ENCODE measurements around the gene NR2F6.
A peak's percentile ranks its signal among the peaks of the same experiment; 100 is the strongest.

The NR2F6 gene

GRCh38 chr19:17255150-17255621, 9.5 kb upstream of the NR2F6 start:
- Mint-ChIP-seq H3K4me1 (ENCODE audit: low read depth) (no peaks in the 10 kb centered on the region), H3K27me3 (peaks cover 11% of the 10 kb centered on the region), H3K36me3 (ENCODE audit: low read depth) (no peaks in the 10 kb centered on the region), H3K4me3 (no peak overlapping the region), H3K9me3 (no peaks in the 10 kb centered on the region), H3K27ac (no peak overlapping the region)
- intact Hi-C loops (cut with micrococcal nuclease) = no loop called here

GRCh38 chr19:17254636-17255035, 8.9 kb upstream of the NR2F6 start:
- H3K4me1 Mint-ChIP-seq (ENCODE audit: low read depth) = no peaks in the 10 kb centered on the region
- H3K27ac Mint-ChIP-seq = no peak overlapping the region
- intact Hi-C loops (cut with micrococcal nuclease) = no loop called here
- H3K4me3 Mint-ChIP-seq = no peak overlapping the region
- H3K9me3 Mint-ChIP-seq = no peaks in the 10 kb centered on the region
- no peaks in the 10 kb centered on the region for H3K36me3 Mint-ChIP-seq (ENCODE audit: low read depth)
- H3K27me3 Mint-ChIP-seq = peaks cover 11% of the 10 kb centered on the region

- H3K36me3 Mint-ChIP-seq (ENCODE audit: low read depth) = peaks cover 6% of the 10 kb centered on the region
- intact Hi-C loops (cut with micrococcal nuclease) = no loop called here
- no peak overlapping the region for H3K4me3 Mint-ChIP-seq
- no peaks in the 10 kb centered on the region for H3K9me3 Mint-ChIP-seq
- H3K4me1 Mint-ChIP-seq (ENCODE audit: low read depth) = peaks cover 19% of the 10 kb centered on the region
- H3K27ac Mint-ChIP-seq = no peak overlapping the region
- peaks cover 4% of the 10 kb centered on the region for H3K27me3 Mint-ChIP-seq
Measured at GRCh38 chr19:17249887-17250548, 4.3 kb upstream of the NR2F6 start.

GRCh38 chr19:17248011-17248776, 2.5 kb upstream of the NR2F6 start:
- Mint-ChIP-seq H3K9me3 (no peaks in the 10 kb centered on the region), H3K4me3 (no peak overlapping the region), H3K27ac (peak overlapping the region; percentile 93), H3K4me1 (ENCODE audit: low read depth) (peaks cover 33% of the 10 kb centered on the region), H3K27me3 (peaks cover 8% of the 10 kb centered on the region), H3K36me3 (ENCODE audit: low read depth) (peaks cover 6% of the 10 kb centered on the region)
- intact Hi-C loops (cut with micrococcal nuclease) = no loop called here

GRCh38 chr19:17246681-17247425, 1.1 kb upstream of the NR2F6 start:
- peaks cover 39% of the 10 kb centered on the region for H3K4me1 Mint-ChIP-seq (ENCODE audit: low read depth)
- H3K9me3 Mint-ChIP-seq = no peaks in the 10 kb centered on the region
- peak overlapping the region; percentile 95 for H3K4me3 Mint-ChIP-seq
- intact Hi-C loops (cut with micrococcal nuclease) = no loop called here
- peaks cover 8% of the 10 kb centered on the region for H3K27me3 Mint-ChIP-seq
- peaks cover 6% of the 10 kb centered on the region for H3K36me3 Mint-ChIP-seq (ENCODE audit: low read depth)
- peak overlapping the region; percentile 93 for H3K27ac Mint-ChIP-seq

GRCh38 chr19:17244618-17245534, 843 bp downstream of the NR2F6 start:
- Mint-ChIP-seq H3K9me3 (no peaks in the 10 kb centered on the region), H3K36me3 (ENCODE audit: low read depth) (peaks cover 22% of the 10 kb centered on the region), H3K4me3 (peak overlapping the region; percentile 89), H3K27ac (peak overlapping the region; percentile 81), H3K4me1 (ENCODE audit: low read depth) (peaks cover 39% of the 10 kb centered on the region), H3K27me3 (peaks cover 8% of the 10 kb centered on the region)
- intact Hi-C loops (cut with micrococcal nuclease) = no loop called here

GRCh38 chr19:17243830-17244617, 1.7 kb downstream of the NR2F6 start:
- H3K4me3 Mint-ChIP-seq = peak overlapping the region; percentile 89
- peak overlapping the region; percentile 81 for H3K27ac Mint-ChIP-seq
- peaks cover 39% of the 10 kb centered on the region for H3K4me1 Mint-ChIP-seq (ENCODE audit: low read depth)
- H3K27me3 Mint-ChIP-seq = peaks cover 8% of the 10 kb centered on the region
- intact Hi-C loops (cut with micrococcal nuclease) = no loop called here
- peaks cover 23% of the 10 kb centered on the region for H3K36me3 Mint-ChIP-seq (ENCODE audit: low read depth)
- no peaks in the 10 kb centered on the region for H3K9me3 Mint-ChIP-seq

GRCh38 chr19:17243211-17243829, 2.4 kb downstream of the NR2F6 start:
- H3K4me3 Mint-ChIP-seq = peak overlapping the region; percentile 89
- peaks cover 8% of the 10 kb centered on the region for H3K27me3 Mint-ChIP-seq
- intact Hi-C loops (cut with micrococcal nuclease) = no loop called here
- H3K27ac Mint-ChIP-seq = peak overlapping the region; percentile 9
- H3K9me3 Mint-ChIP-seq = no peaks in the 10 kb centered on the region
- peaks cover 39% of the 10 kb centered on the region for H3K4me1 Mint-ChIP-seq (ENCODE audit: low read depth)
- H3K36me3 Mint-ChIP-seq (ENCODE audit: low read depth) = peaks cover 27% of the 10 kb centered on the region

- Mint-ChIP-seq H3K9me3 (no peaks in the 10 kb centered on the region), H3K27ac (peak overlapping the region; percentile 9), H3K4me1 (ENCODE audit: low read depth) (peaks cover 40% of the 10 kb centered on the region)
Measured at GRCh38 chr19:17242431-17243208, 3.1 kb downstream of the NR2F6 start.

GRCh38 chr19:17240826-17241399, 4.8 kb downstream of the NR2F6 start:
- H3K4me3 Mint-ChIP-seq = no peak overlapping the region
- H3K27me3 Mint-ChIP-seq = peaks cover 3% of the 10 kb centered on the region
- no peak overlapping the region for H3K27ac Mint-ChIP-seq
- intact Hi-C loops (cut with micrococcal nuclease) = no loop called here
- no peaks in the 10 kb centered on the region for H3K9me3 Mint-ChIP-seq
- peaks cover 31% of the 10 kb centered on the region for H3K36me3 Mint-ChIP-seq (ENCODE audit: low read depth)
- H3K4me1 Mint-ChIP-seq (ENCODE audit: low read depth) = peaks cover 38% of the 10 kb centered on the region

More at GRCh38 chr19:17242431-17243208, 3.1 kb downstream of the NR2F6 start:
- Mint-ChIP-seq H3K36me3 (ENCODE audit: low read depth) (peaks cover 34% of the 10 kb centered on the region), H3K4me3 (no peak overlapping the region), H3K27me3 (peaks cover 8% of the 10 kb centered on the region)
- intact Hi-C loops (cut with micrococcal nuclease) = no loop called here

GRCh38 chr19:17240062-17240752, 5.5 kb downstream of the NR2F6 start:
- intact Hi-C loops (cut with micrococcal nuclease) = no loop called here
- H3K9me3 Mint-ChIP-seq = no peaks in the 10 kb centered on the region
- no peak overlapping the region for H3K4me3 Mint-ChIP-seq
- peaks cover 42% of the 10 kb centered on the region for H3K4me1 Mint-ChIP-seq (ENCODE audit: low read depth)
- H3K27ac Mint-ChIP-seq = no peak overlapping the region
- H3K36me3 Mint-ChIP-seq (ENCODE audit: low read depth) = peaks cover 30% of the 10 kb centered on the region
- H3K27me3 Mint-ChIP-seq = peaks cover 3% of the 10 kb centered on the region
